Measurements from ENCODE around the gene MORC4.

DNA sequence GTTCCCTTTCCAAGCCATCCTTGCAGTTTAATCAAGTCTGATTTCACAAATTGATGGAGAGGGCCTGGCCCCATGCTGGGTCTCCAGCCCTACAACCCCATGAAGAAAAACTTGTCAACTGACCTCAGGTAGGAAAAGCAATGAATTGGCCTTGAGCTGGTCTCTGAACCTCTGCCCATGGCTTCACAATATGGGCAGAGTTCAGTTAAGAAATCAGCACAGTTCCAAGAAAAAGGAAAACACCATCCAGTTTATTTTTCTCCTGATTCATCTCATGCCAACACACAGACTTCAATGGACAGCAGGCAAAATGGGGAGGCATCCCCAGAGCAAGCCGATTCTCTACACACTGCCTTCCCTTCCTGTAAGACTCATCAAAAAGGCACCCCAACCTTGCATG lies 100.2 kb downstream of the MORC4 start:
- no peak for TF ChIP-seq CEBPB (IDR thresholded peaks at IDR 0.05)
- no peak for TF ChIP-seq MYC (IDR thresholded peaks at IDR 0.05; ENCODE audit: borderline replicate concordance, low read length)
- TF ChIP-seq JUN (IDR thresholded peaks at IDR 0.05): no peak
- no peak for TF ChIP-seq EP300 (IDR thresholded peaks at IDR 0.05)
- TF ChIP-seq, protein P1, sequence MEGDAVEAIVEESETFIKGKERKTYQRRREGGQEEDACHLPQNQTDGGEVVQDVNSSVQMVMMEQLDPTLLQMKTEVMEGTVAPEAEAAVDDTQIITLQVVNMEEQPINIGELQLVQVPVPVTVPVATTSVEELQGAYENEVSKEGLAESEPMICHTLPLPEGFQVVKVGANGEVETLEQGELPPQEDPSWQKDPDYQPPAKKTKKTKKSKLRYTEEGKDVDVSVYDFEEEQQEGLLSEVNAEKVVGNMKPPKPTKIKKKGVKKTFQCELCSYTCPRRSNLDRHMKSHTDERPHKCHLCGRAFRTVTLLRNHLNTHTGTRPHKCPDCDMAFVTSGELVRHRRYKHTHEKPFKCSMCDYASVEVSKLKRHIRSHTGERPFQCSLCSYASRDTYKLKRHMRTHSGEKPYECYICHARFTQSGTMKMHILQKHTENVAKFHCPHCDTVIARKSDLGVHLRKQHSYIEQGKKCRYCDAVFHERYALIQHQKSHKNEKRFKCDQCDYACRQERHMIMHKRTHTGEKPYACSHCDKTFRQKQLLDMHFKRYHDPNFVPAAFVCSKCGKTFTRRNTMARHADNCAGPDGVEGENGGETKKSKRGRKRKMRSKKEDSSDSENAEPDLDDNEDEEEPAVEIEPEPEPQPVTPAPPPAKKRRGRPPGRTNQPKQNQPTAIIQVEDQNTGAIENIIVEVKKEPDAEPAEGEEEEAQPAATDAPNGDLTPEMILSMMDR (IDR thresholded peaks at IDR 0.05): no peak
- no peak for TF ChIP-seq ESRRA (IDR thresholded peaks at IDR 0.05; ENCODE audit: borderline replicate concordance, low read length)
- no peak for TF ChIP-seq POLR2A (IDR thresholded peaks at IDR 0.05; ENCODE audit: low read length)
